Stomach (tissue), 9 donors: ENCODE data around the gene MAP3K14. TPM values are rescaled to one million over a fixed set of nuclear protein-coding genes. Genes with fewer than 3 reads are reported as not detected.

Experiments used
- DNase-seq, 2 donors: peaks; one replicate each; pipeline versions ENCODE4 v3.0.0 to v3.0.0-alpha.2; 2013 to 2019
- H3K27ac ChIP-seq, 5 donors: fragments of 200-600 bp in 4 of 5; sonication (generic) in 4 of 5; one replicate each; pipeline ENCODE4 v1.5.1; 2013 to 2019; ENCODE audit warnings: mild to moderate bottlenecking in 1 of 5, moderate library complexity in 1 of 5
- H3K27me3 ChIP-seq, 3 donors: fragments of 200-600 bp; sonication (generic); one replicate each; pipeline ENCODE4 v1.5.1; 2017 to 2019; ENCODE audit warnings: mixed run types in 1 of 3
- H3K36me3 ChIP-seq, 4 donors: fragments of 200-600 bp; sonication (generic); 1 replicate in 3 of 4; 2 replicates in 1 of 4; pipeline ENCODE4 v1.5.1; 2016 to 2019
- H3K4me1 ChIP-seq, 4 donors: fragments of 200-600 bp; sonication (generic); one replicate each; pipeline ENCODE4 v1.5.1; 2016 to 2019
- H3K4me3 ChIP-seq, 4 donors: fragments of 200-600 bp; sonication (generic) in 3 of 4; one replicate each; pipeline ENCODE4 v1.5.1; 2016 to 2019; ENCODE audit warnings: mild to moderate bottlenecking in 1 of 4
- H3K9me3 ChIP-seq, 4 donors: fragments of 200-600 bp; sonication (generic); one replicate each; pipeline ENCODE4 v1.5.1; 2016 to 2019
- EP300 ChIP-seq: sonication (generic); formaldehyde crosslinking; IDR thresholded peaks from one replicate; pipeline ENCODE4 v1.6.1; 2017; ENCODE audit warnings: antibody characterized with exemption
- POLR2A ChIP-seq, 4 donors: fragments of 450-650 bp; IDR thresholded peaks; one replicate each; pipeline ENCODE4 v1.6.1; 2016; ENCODE audit warnings: antibody characterized with exemption in 4 of 4, control low read depth in 2 of 4, mild to moderate bottlenecking in 1 of 4, moderate library complexity in 1 of 4
- POLR2AphosphoS5 ChIP-seq, 3 donors: sonication (generic); formaldehyde crosslinking; IDR thresholded peaks; one replicate each; pipeline ENCODE4 v1.6.1; 2016; ENCODE audit warnings: antibody characterized with exemption in 3 of 3
- WGBS, 5 donors: extraction: QIAGEN DNeasy Blood & Tissue Kit in 3 of 5; methylation state at CpG; one replicate each; pipeline versions ENCODE4 v1.1.5 to v1.1.7; 2013 to 2018; 5-methylcytosine and 5-hydroxymethylcytosine counted together
- intact Hi-C: fragments of 100-400 bp; cut with DNase I; formaldehyde crosslinking; loops from one replicate; pipeline ENCODE4 v1.15.1; 2023; ENCODE audit warnings: low total_unique reads
- polyA plus RNA-seq, 3 donors: library from polyadenylated mRNA; stranded (reverse); fragments of 200-250 nt; gene quantifications; one replicate each; pipeline ENCODE4 v1.2.3, GENCODE V29; 2013
- total RNA-seq, 5 donors: library from RNA; depleted of rRNA; stranded (reverse); fragments of >200 nt; gene quantifications; one replicate each; pipeline versions ENCODE4 v1.1.0 to v1.2.3, GENCODE V29; 2014 to 2016
- TF ChIP-seq, protein P1 (sequence below), 7 experiments: fragments of 450-650 bp in 4 of 7; fragments of 200-600 bp in 3 of 7; sonication (generic) in 3 of 7; IDR thresholded peaks; one replicate each; pipeline ENCODE4 v1.5.1; 2016 to 2019; ENCODE audit warnings: antibody characterized with exemption in 7 of 7, control low read depth in 2 of 7, mild to moderate bottlenecking in 1 of 7
- donor health status: healthy with polysubstance abuse.
- donor health status: Bipolar disorder and iron deficiency.
- donor health status: healthy.

The MAP3K14 gene
- total and polyA plus RNA-seq, 8 donors, result 1.2 to 17.7 (median 8.1) TPM

DNA sequence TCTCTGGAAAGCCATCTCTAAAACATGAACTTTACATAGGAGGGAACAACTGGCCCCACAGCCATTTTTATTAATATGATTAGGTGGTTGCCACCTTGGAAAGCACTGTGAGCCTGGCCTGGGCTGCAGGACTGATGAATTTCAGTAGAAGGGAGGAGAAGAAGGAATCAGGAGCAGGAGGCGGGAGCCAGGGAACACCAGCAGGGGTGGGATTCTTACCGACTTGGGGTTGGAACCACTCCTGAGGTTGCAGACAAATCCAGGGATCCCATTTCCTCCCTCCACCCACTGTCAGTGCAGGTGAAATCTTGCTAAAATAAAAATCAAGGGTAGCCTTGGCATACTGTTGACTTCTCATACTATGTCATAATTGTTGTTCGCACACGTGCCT is 16.9 kb upstream of the MAP3K14 start:
- Histone ChIP-seq H3K4me1 (peaks cover 0 to 18% (median 5%) of the 10 kb centered on the region in 4 donors), H3K27ac (peak overlapping the region in 2 of 5 donors; percentile 8 to 38), H3K36me3 (no peaks in the 10 kb centered on the region), H3K4me3 (no peak overlapping the region), H3K9me3 (no peaks in the 10 kb centered on the region), H3K27me3 (no peaks in the 10 kb centered on the region)
- WGBS, 5 donors, result 76 to 92% (median 90%) methylated on average over 4 of the region's 4 CpGs
- TF ChIP-seq, protein P1, sequence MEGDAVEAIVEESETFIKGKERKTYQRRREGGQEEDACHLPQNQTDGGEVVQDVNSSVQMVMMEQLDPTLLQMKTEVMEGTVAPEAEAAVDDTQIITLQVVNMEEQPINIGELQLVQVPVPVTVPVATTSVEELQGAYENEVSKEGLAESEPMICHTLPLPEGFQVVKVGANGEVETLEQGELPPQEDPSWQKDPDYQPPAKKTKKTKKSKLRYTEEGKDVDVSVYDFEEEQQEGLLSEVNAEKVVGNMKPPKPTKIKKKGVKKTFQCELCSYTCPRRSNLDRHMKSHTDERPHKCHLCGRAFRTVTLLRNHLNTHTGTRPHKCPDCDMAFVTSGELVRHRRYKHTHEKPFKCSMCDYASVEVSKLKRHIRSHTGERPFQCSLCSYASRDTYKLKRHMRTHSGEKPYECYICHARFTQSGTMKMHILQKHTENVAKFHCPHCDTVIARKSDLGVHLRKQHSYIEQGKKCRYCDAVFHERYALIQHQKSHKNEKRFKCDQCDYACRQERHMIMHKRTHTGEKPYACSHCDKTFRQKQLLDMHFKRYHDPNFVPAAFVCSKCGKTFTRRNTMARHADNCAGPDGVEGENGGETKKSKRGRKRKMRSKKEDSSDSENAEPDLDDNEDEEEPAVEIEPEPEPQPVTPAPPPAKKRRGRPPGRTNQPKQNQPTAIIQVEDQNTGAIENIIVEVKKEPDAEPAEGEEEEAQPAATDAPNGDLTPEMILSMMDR (IDR thresholded peaks at IDR 0.05), result no peak
- TF ChIP-seq EP300, result no peak
- TF ChIP-seq POLR2AphosphoS5 (IDR thresholded peaks at IDR 0.05), result no peak
- no peak for TF ChIP-seq POLR2A (IDR thresholded peaks at IDR 0.05)
- intact Hi-C loops, result no loop called here
- DNase-seq, result no peak

DNA sequence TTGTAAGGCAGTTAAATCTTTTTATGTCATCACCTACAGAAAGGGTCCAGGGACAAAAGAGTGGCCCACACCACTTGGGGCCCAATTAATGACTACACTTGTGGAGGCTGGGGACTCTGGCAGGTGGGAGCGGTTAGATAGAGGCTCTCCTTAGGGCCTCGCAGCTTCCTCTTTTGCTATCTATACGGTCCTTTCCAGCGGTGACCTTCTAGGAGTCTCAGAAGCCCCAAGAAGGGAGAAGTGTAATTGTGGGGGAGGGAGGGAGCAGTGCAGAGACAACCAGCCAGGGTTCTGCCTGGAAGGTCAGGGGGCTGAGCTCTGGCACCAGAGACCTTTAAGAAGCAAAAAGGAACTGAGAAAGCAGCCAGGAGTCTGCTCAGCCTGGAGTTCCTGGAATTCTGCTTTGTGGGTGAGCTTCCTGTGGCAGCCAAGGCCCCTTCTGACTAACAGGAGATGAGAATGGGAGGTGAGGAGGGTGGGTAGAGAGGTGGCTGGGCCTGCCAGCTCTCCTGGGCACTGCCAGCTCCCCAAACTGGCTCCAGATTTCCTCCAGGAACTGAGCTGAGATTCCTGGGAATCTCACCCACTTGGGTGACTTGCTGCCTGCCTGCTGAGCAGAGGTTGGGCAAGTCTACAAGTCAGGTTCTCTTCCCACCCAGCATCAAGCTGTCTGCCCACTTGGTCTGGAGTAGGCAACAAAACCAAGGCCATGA is 16.3 kb upstream of the MAP3K14 start:
- peak in 1 of 2 donors; percentile 26 for DNase-seq
- no peak overlapping the region for H3K4me3 ChIP-seq
- no peaks in the 10 kb centered on the region for H3K36me3 ChIP-seq
- H3K9me3 ChIP-seq, result no peaks in the 10 kb centered on the region
- intact Hi-C loops, result no loop called here
- peak overlapping the region in 3 of 5 donors; percentile 1 to 38 (median 8) for H3K27ac ChIP-seq
- H3K27me3 ChIP-seq, result no peaks in the 10 kb centered on the region
- H3K4me1 ChIP-seq, result peaks cover 0 to 18% (median 5%) of the 10 kb centered on the region in 4 donors
- no peak for TF ChIP-seq POLR2A (IDR thresholded peaks at IDR 0.05)
- TF ChIP-seq EP300, result no peak
- TF ChIP-seq POLR2AphosphoS5 (IDR thresholded peaks at IDR 0.05), result no peak
- TF ChIP-seq, protein P1 (IDR thresholded peaks at IDR 0.05), result no peak
- 54 to 67% (median 58%) methylated on average over 4 of the region's 4 CpGs for WGBS, 5 donors

DNA sequence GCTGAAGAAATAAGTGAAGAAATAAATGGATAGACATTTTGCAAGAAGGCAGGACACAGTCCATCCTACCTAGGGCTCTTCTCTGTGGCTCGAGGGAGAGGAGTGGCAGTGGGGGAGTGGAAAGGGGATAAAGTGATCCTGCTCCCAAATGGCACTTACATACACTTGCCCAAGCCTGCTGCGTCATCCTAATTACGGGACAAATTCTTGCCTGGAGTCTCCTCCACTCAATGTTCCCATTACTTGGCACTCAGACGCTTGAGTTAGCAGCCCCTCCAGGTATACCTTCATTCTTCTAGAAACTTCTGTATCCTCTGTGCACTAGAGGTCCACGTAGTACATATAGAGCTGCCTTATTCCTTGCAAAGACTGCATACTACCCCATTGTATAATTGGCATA is 15.7 kb upstream of the MAP3K14 start:
- no peaks in the 10 kb centered on the region for H3K9me3 ChIP-seq
- no peak for DNase-seq
- H3K27ac ChIP-seq, result no peak overlapping the region
- TF ChIP-seq POLR2A (IDR thresholded peaks at IDR 0.05) (no peak), EP300 (no peak), POLR2AphosphoS5 (IDR thresholded peaks at IDR 0.05) (no peak)
- TF ChIP-seq, protein P1 (IDR thresholded peaks at IDR 0.05), result no peak
- H3K27me3 ChIP-seq, result no peaks in the 10 kb centered on the region
- H3K4me1 ChIP-seq, result peaks cover 0 to 18% (median 5%) of the 10 kb centered on the region in 4 donors
- WGBS, 5 donors, result 91 to 96% (median 92%) methylated on average over 5 of the region's 5 CpGs
- intact Hi-C loops, result no loop called here
- H3K36me3 ChIP-seq, result no peaks in the 10 kb centered on the region
- H3K4me3 ChIP-seq, result no peak overlapping the region

DNA sequence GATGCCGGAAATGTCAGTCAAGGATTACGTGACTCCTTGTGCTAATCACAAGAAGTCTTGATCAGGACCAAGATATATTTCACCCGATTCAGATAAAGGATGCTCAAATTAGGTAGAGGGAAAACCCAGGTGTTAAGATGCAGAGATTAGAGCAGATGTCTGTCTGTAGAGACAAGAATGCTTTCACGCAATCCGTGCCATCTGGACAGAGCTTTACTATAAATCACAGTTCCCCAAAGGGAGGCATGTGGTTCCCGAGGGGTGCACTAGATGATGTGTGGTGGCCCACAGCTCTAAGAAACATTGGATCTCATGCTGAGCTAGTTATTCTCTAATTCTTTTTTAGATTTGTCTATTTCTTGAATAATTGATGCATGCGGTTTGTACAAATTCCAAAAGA is 9.8 kb upstream of the MAP3K14 start:
- H3K36me3 ChIP-seq, result no peaks in the 10 kb centered on the region
- H3K27me3 ChIP-seq, result no peaks in the 10 kb centered on the region
- WGBS, 5 donors, result 83 to 90% (median 87%) methylated on average over 7 of the region's 7 CpGs
- peak in 1 of 2 donors; percentile 10 for DNase-seq
- intact Hi-C loops, result loop anchor here (10.0 kb wide), 1 partner anchor 58 kb away; no protein-coding TSS in a partner anchor
- no peaks in the 10 kb centered on the region for H3K9me3 ChIP-seq
- H3K4me3 ChIP-seq, result no peak overlapping the region
- H3K27ac ChIP-seq, result no peak overlapping the region
- TF ChIP-seq, protein P1 (IDR thresholded peaks at IDR 0.05), result no peak
- no peak for TF ChIP-seq EP300
- peaks cover 0 to under 1% (median 0%) of the 10 kb centered on the region in 4 donors for H3K4me1 ChIP-seq
